HG02943 (cell line): ENCODE data around the gene OSBPL2.

Source experiments
- ATAC-seq: cut with Tn5 transposase; IDR thresholded peaks from one replicate; pipeline ENCODE4 v1.9.1; 2021; ENCODE audit warnings: mild to moderate bottlenecking, low read depth, moderate library complexity; ENCODE audit not compliant: unreplicated experiment

OSBPL2 gene

GRCh38 chr20:62307226-62308101 is 69.1 kb downstream of the OSBPL2 start:
- ATAC-seq: no peak

GRCh38 chr20:62308102-62308822 is 69.9 kb downstream of the OSBPL2 start:
- no peak for ATAC-seq

GRCh38 chr20:62309198-62309944 is 71.0 kb downstream of the OSBPL2 start:
- ATAC-seq: no peak

- no peak for ATAC-seq
These were observed 71.8 kb downstream of the OSBPL2 start for GRCh38 chr20:62309947-62310756.

DNA sequence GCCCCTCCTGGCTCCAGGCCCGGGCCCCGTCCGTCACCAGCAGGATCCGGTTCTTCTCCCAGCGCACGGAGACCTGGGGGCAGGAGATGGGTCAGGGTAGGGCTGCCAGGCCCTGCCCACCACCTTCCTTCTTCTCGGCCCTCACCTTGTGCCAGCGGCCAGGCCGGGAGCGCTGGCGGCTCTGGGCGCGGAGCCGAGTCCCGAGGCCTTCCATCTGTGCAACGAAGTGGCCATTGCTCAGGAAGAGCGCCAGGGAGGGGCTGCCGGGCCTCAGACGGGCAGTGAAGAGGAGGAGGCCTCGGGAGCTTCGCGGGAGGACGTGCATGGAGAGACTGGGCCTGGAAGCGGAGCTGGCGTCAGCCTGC is 72.4 kb downstream of the OSBPL2 start:
- no peak for ATAC-seq

DNA sequence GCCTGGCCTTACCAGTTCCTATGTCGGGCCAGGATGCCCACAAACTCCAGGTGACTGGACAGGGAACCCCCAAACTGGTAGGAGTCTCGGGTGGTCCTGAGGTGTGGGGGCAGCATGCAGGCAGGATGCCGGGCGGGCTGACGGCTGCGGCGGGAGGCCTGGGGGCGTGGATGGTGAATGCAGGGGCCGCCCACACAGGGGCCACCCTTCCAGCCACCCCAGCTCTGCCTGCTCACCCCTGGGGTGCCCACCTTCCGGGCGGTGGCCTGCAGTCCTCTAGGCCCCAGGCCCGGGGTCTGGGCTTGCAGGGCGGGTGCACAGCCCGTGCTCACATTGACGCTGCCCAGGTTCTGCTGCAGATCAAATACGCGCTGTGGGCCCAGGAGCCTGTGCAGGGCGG is 72.8 kb downstream of the OSBPL2 start:
- no peak for ATAC-seq

- ATAC-seq: no peak
These were observed 73.7 kb downstream of the OSBPL2 start for GRCh38 chr20:62311832-62312661.

GRCh38 chr20:62312662-62312977 is 74.3 kb downstream of the OSBPL2 start:
- ATAC-seq: no peak

DNA sequence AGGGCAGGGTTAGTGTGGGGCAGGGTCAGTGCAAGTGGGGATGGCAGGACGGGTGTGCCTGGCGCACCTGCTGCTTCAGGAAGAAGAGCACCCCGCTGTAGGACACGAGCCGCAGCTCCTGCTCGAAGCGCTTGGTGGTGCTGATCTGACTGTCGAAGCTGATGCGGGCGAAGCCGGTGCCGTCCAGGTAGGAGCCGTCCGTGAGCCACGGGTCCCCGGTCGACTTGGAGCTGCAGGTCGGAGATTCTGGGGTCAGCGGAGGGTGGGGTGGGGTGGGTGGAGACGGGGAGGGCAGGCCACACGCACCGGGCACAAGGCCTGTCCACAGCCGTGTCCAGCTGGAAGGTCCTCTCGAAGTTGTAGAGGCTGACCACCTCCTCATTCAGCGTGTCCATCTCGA is 74.7 kb downstream of the OSBPL2 start:
- no peak for ATAC-seq

GRCh38 chr20:62313460-62314338 is 75.4 kb downstream of the OSBPL2 start:
- ATAC-seq: no peak

DNA sequence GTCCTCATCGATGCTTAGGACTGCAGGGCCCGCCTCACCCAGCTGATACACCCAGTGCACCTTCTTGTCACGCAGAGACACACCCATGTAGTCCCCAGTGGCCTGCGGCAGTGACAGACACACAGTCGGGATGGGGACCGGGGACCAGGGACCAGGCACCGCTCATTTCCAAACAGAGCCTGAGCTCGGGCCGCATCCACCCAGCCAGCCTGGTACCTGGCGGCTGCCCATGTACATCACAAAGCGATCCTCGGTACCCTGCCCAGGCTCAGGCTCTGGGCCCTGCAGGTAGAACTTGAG is 76.0 kb downstream of the OSBPL2 start:
- no peak for ATAC-seq

- ATAC-seq: no peak
These were observed 76.5 kb downstream of the OSBPL2 start for GRCh38 chr20:62314711-62315302.

GRCh38 chr20:62315773-62316172 is 77.5 kb downstream of the OSBPL2 start:
- ATAC-seq: no peak

GRCh38 chr20:62316331-62317166 is 78.2 kb downstream of the OSBPL2 start:
- ATAC-seq: no peak

- no peak for ATAC-seq
These were observed 78.9 kb downstream of the OSBPL2 start for GRCh38 chr20:62317167-62317655.

- ATAC-seq: no peak
These were observed 80.4 kb downstream of the OSBPL2 start for GRCh38 chr20:62318400-62319345.
